Measurements from ENCODE around the gene SH3RF3. TPM values are rescaled to one million over a fixed set of nuclear protein-coding genes. Genes with fewer than 3 reads are reported as not detected.

SH3RF3 gene
- total RNA-seq, 1 donor from 2014 or later: 1.7 TPM

GRCh38 chr2:109336296-109336695, 207.3 kb downstream of the SH3RF3 start:
- TF ChIP-seq CTCF (IDR thresholded peaks at IDR 0.05; ENCODE audit: partially characterized antibody, unreplicated experiment): no peak
- no peaks in the 10 kb centered on the region for H3K27me3 Mint-ChIP-seq (ENCODE audit: unreplicated experiment)
- peaks cover 7% of the 10 kb centered on the region for H3K4me1 Mint-ChIP-seq (ENCODE audit: low read depth, unreplicated experiment)
- H3K4me3 Mint-ChIP-seq (ENCODE audit: unreplicated experiment): no peak overlapping the region
- H3K27ac Mint-ChIP-seq (ENCODE audit: unreplicated experiment): no peak overlapping the region
- no peak for DNase-seq
- H3K36me3 Mint-ChIP-seq (ENCODE audit: unreplicated experiment): peaks cover 14% of the 10 kb centered on the region
- H3K9me3 Mint-ChIP-seq (ENCODE audit: unreplicated experiment): peaks cover 2% of the 10 kb centered on the region

GRCh38 chr2:109337221-109337620, 208.2 kb downstream of the SH3RF3 start:
- DNase-seq: no peak
- no peak for TF ChIP-seq CTCF (IDR thresholded peaks at IDR 0.05; ENCODE audit: partially characterized antibody, unreplicated experiment)
- H3K9me3 Mint-ChIP-seq (ENCODE audit: unreplicated experiment): peaks cover 2% of the 10 kb centered on the region

GRCh38 chr2:109339519-109339966, 210.5 kb downstream of the SH3RF3 start:
- no peak overlapping the region for H3K4me3 Mint-ChIP-seq (ENCODE audit: unreplicated experiment)
- no peak for TF ChIP-seq CTCF (IDR thresholded peaks at IDR 0.05; ENCODE audit: partially characterized antibody, unreplicated experiment)
- DNase-seq: no peak
- H3K4me1 Mint-ChIP-seq (ENCODE audit: low read depth, unreplicated experiment): no peaks in the 10 kb centered on the region
- no peak overlapping the region for H3K27ac Mint-ChIP-seq (ENCODE audit: unreplicated experiment)
- H3K36me3 Mint-ChIP-seq (ENCODE audit: unreplicated experiment): peaks cover 14% of the 10 kb centered on the region
- peaks cover 2% of the 10 kb centered on the region for H3K9me3 Mint-ChIP-seq (ENCODE audit: unreplicated experiment)
- peaks cover 4% of the 10 kb centered on the region for H3K27me3 Mint-ChIP-seq (ENCODE audit: unreplicated experiment)

More at GRCh38 chr2:109337221-109337620, 208.2 kb downstream of the SH3RF3 start:
- H3K36me3 Mint-ChIP-seq (ENCODE audit: unreplicated experiment): peaks cover 14% of the 10 kb centered on the region
- peaks cover 3% of the 10 kb centered on the region for H3K4me1 Mint-ChIP-seq (ENCODE audit: low read depth, unreplicated experiment)
- H3K27me3 Mint-ChIP-seq (ENCODE audit: unreplicated experiment): peaks cover 1% of the 10 kb centered on the region
- H3K27ac Mint-ChIP-seq (ENCODE audit: unreplicated experiment): no peak overlapping the region
- no peak overlapping the region for H3K4me3 Mint-ChIP-seq (ENCODE audit: unreplicated experiment)

GRCh38 chr2:109340381-109340780, 211.4 kb downstream of the SH3RF3 start:
- peaks cover 4% of the 10 kb centered on the region for H3K27me3 Mint-ChIP-seq (ENCODE audit: unreplicated experiment)
- peaks cover 2% of the 10 kb centered on the region for H3K9me3 Mint-ChIP-seq (ENCODE audit: unreplicated experiment)
- TF ChIP-seq CTCF (IDR thresholded peaks at IDR 0.05; ENCODE audit: partially characterized antibody, unreplicated experiment): no peak
- no peak for DNase-seq
- no peak overlapping the region for H3K27ac Mint-ChIP-seq (ENCODE audit: unreplicated experiment)
- H3K4me3 Mint-ChIP-seq (ENCODE audit: unreplicated experiment): no peak overlapping the region
- no peaks in the 10 kb centered on the region for H3K4me1 Mint-ChIP-seq (ENCODE audit: low read depth, unreplicated experiment)
- H3K36me3 Mint-ChIP-seq (ENCODE audit: unreplicated experiment): peaks cover 14% of the 10 kb centered on the region

- H3K4me3 Mint-ChIP-seq (ENCODE audit: unreplicated experiment): no peak overlapping the region
- TF ChIP-seq CTCF (IDR thresholded peaks at IDR 0.05; ENCODE audit: partially characterized antibody, unreplicated experiment): no peak
- H3K4me1 Mint-ChIP-seq (ENCODE audit: low read depth, unreplicated experiment): no peaks in the 10 kb centered on the region
- no peak overlapping the region for H3K27ac Mint-ChIP-seq (ENCODE audit: unreplicated experiment)
- H3K9me3 Mint-ChIP-seq (ENCODE audit: unreplicated experiment): peaks cover 2% of the 10 kb centered on the region
- H3K36me3 Mint-ChIP-seq (ENCODE audit: unreplicated experiment): peaks cover 14% of the 10 kb centered on the region
- no peak for DNase-seq
- peaks cover 4% of the 10 kb centered on the region for H3K27me3 Mint-ChIP-seq (ENCODE audit: unreplicated experiment)
These were observed 212.6 kb downstream of the SH3RF3 start for GRCh38 chr2:109341355-109342255.

Measured in glutamatergic neuron (in vitro differentiated cells).